Measurements from ENCODE around the gene SH3TC1.

- TF ChIP-seq CTCF (conservative IDR thresholded peaks at IDR 0.05), result no peak
- TF ChIP-seq ZFX (IDR thresholded peaks at IDR 0.05), result no peak
Observed at GRCh38 chr4:8282134-8282641, 83.1 kb downstream of the SH3TC1 start.

Data from C4-2B (cell line).